ENCODE results near the gene SERPINB8.
A peak's percentile ranks its signal among the peaks of the same experiment; 100 is the strongest.

The SERPINB8 gene

GRCh38 chr18:63963615-63964256 lies 6.1 kb upstream of the SERPINB8 start:
- H3K27ac ChIP-seq (replicated peaks) = peak overlapping the region; percentile 15; the same call in 1 of the 2 replicates
- peak; percentile 70 to 85 for DNase-seq (ENCODE audit: low read depth in 1 of 2, low spot score in 1 of 2)
- no peak overlapping the region for H3K4me3 ChIP-seq (replicated peaks; ENCODE audit: insufficient read depth, low read length)
- no peaks in the 10 kb centered on the region for H3K27me3 ChIP-seq (ENCODE audit: insufficient read depth, poor library complexity, severe bottlenecking)
- TF ChIP-seq GABPA (IDR thresholded peaks at IDR 0.05; ENCODE audit: low read depth) (no peak), SPI1 (IDR thresholded peaks at IDR 0.05; ENCODE audit: borderline replicate concordance, low read depth) (no peak)
- TF ChIP-seq, protein P1, sequence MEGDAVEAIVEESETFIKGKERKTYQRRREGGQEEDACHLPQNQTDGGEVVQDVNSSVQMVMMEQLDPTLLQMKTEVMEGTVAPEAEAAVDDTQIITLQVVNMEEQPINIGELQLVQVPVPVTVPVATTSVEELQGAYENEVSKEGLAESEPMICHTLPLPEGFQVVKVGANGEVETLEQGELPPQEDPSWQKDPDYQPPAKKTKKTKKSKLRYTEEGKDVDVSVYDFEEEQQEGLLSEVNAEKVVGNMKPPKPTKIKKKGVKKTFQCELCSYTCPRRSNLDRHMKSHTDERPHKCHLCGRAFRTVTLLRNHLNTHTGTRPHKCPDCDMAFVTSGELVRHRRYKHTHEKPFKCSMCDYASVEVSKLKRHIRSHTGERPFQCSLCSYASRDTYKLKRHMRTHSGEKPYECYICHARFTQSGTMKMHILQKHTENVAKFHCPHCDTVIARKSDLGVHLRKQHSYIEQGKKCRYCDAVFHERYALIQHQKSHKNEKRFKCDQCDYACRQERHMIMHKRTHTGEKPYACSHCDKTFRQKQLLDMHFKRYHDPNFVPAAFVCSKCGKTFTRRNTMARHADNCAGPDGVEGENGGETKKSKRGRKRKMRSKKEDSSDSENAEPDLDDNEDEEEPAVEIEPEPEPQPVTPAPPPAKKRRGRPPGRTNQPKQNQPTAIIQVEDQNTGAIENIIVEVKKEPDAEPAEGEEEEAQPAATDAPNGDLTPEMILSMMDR (IDR thresholded peaks at IDR 0.05; ENCODE audit: insufficient read depth, low read length) = peak; percentile 95

DNA sequence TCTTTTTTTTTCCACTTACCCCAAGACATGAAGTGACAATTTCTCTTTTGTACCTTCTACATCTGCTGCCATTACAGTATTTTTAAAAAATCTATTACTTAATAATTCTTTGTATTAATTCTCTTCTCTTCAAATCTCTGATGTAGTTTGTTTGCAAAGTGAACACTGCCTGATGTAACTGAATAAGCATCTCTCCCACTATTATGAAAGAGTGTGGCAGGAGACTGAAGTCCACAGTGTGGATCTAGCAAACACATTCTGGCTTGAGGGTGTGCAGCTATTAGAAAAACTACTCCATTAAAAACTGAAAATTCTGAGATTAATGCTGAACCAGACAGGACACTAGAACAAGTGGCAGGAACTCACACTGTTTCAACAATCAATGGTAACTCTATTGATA lies 5.0 kb upstream of the SERPINB8 start:
- TF ChIP-seq GABPA (IDR thresholded peaks at IDR 0.05; ENCODE audit: low read depth) (no peak), REST (IDR thresholded peaks at IDR 0.05; ENCODE audit: insufficient replicate concordance, low read depth) (no peak), SPI1 (IDR thresholded peaks at IDR 0.05; ENCODE audit: borderline replicate concordance, low read depth) (no peak), POLR2AphosphoS5 (IDR thresholded peaks at IDR 0.05; ENCODE audit: low read depth) (no peak)
- TF ChIP-seq, protein P1 (IDR thresholded peaks at IDR 0.05; ENCODE audit: insufficient read depth, low read length) = no peak
- no peak overlapping the region for H3K4me3 ChIP-seq (replicated peaks; ENCODE audit: insufficient read depth, low read length)
- no peak overlapping the region for H3K27ac ChIP-seq (replicated peaks)
- H3K27me3 ChIP-seq (ENCODE audit: insufficient read depth, poor library complexity, severe bottlenecking) = no peaks in the 10 kb centered on the region
- DNase-seq (ENCODE audit: low read depth in 1 of 2, low spot score in 1 of 2) = no peak

- Histone ChIP-seq H3K4me3 (replicated peaks; ENCODE audit: insufficient read depth, low read length) (no peak overlapping the region), H3K27me3 (ENCODE audit: insufficient read depth, poor library complexity, severe bottlenecking) (no peaks in the 10 kb centered on the region), H3K27ac (replicated peaks) (no peak overlapping the region)
- no peak for DNase-seq (ENCODE audit: low read depth in 1 of 2, low spot score in 1 of 2)
- TF ChIP-seq POLR2AphosphoS5 (IDR thresholded peaks at IDR 0.05; ENCODE audit: low read depth) = no peak
- TF ChIP-seq REST (IDR thresholded peaks at IDR 0.05; ENCODE audit: insufficient replicate concordance, low read depth) = no peak
- no peak for TF ChIP-seq GABPA (IDR thresholded peaks at IDR 0.05; ENCODE audit: low read depth)
- TF ChIP-seq, protein P1 (IDR thresholded peaks at IDR 0.05; ENCODE audit: insufficient read depth, low read length) = no peak
- no peak for TF ChIP-seq SPI1 (IDR thresholded peaks at IDR 0.05; ENCODE audit: borderline replicate concordance, low read depth)
Observed at GRCh38 chr18:63965716-63966330, 4.1 kb upstream of the SERPINB8 start.

All from HL-60 (cell line).